ENCODE data around the gene SH3PXD2A.

Gene SH3PXD2A

GRCh38 chr10:103549349-103549685, 306.1 kb downstream of the SH3PXD2A start:
- peaks cover 19% of the 10 kb centered on the region for H3K4me1 ChIP-seq (ENCODE audit: low read depth, poor library complexity, severe bottlenecking)

GRCh38 chr10:103548581-103549348, 306.6 kb downstream of the SH3PXD2A start:
- Histone ChIP-seq H4K20me1 (ENCODE audit: insufficient read depth) (no peaks in the 10 kb centered on the region), H2AFZ (ENCODE audit: low read depth) (no peak overlapping the region), H3K36me3 (ENCODE audit: insufficient read depth) (no peaks in the 10 kb centered on the region), H3K4me3 (IDR thresholded peaks at IDR 0.05; ENCODE audit: insufficient read depth, low read depth, low read length) (no peak overlapping the region), H3K4me1 (ENCODE audit: low read depth, poor library complexity, severe bottlenecking) (peaks cover 19% of the 10 kb centered on the region), H3K9ac (no peak overlapping the region), H3K4me2 (no peak overlapping the region), H3K79me2 (ENCODE audit: insufficient read depth, low read depth) (no peaks in the 10 kb centered on the region), H3K27ac (no peak overlapping the region), H3K27me3 (ENCODE audit: insufficient read depth, low read depth) (no peaks in the 10 kb centered on the region)
- no peak for TF ChIP-seq CTCF (conservative IDR thresholded peaks at IDR 0.05; ENCODE audit: low read depth, low read length)

More at GRCh38 chr10:103549349-103549685, 306.1 kb downstream of the SH3PXD2A start:
- H3K27ac ChIP-seq: no peak overlapping the region
- no peak for TF ChIP-seq CTCF (conservative IDR thresholded peaks at IDR 0.05; ENCODE audit: low read depth, low read length)
- no peak overlapping the region for H3K9ac ChIP-seq
- H3K79me2 ChIP-seq (ENCODE audit: insufficient read depth, low read depth): no peaks in the 10 kb centered on the region
- no peak overlapping the region for H2AFZ ChIP-seq (ENCODE audit: low read depth)
- H3K36me3 ChIP-seq (ENCODE audit: insufficient read depth): no peaks in the 10 kb centered on the region
- no peaks in the 10 kb centered on the region; the same call in 1 of the 2 replicates for H3K27me3 ChIP-seq (ENCODE audit: insufficient read depth, low read depth)
- H4K20me1 ChIP-seq (ENCODE audit: insufficient read depth): no peaks in the 10 kb centered on the region
- no peak overlapping the region for H3K4me3 ChIP-seq (IDR thresholded peaks at IDR 0.05; ENCODE audit: insufficient read depth, low read depth, low read length)
- no peak overlapping the region for H3K4me2 ChIP-seq

GRCh38 chr10:103548006-103548405, 307.4 kb downstream of the SH3PXD2A start:
- Histone ChIP-seq H3K79me2 (ENCODE audit: insufficient read depth, low read depth) (no peaks in the 10 kb centered on the region), H3K4me3 (IDR thresholded peaks at IDR 0.05; ENCODE audit: insufficient read depth, low read depth, low read length) (no peak overlapping the region), H2AFZ (ENCODE audit: low read depth) (no peak overlapping the region), H4K20me1 (ENCODE audit: insufficient read depth) (no peaks in the 10 kb centered on the region), H3K4me2 (no peak overlapping the region), H3K27ac (no peak overlapping the region), H3K4me1 (ENCODE audit: low read depth, poor library complexity, severe bottlenecking) (peaks cover 24% of the 10 kb centered on the region), H3K36me3 (ENCODE audit: insufficient read depth) (no peaks in the 10 kb centered on the region), H3K27me3 (ENCODE audit: insufficient read depth, low read depth) (no peaks in the 10 kb centered on the region), H3K9ac (no peak overlapping the region)
- TF ChIP-seq CTCF (conservative IDR thresholded peaks at IDR 0.05; ENCODE audit: low read depth, low read length): no peak

- H3K4me2 ChIP-seq: no peak overlapping the region
Observed at GRCh38 chr10:103547391-103547946, 307.9 kb downstream of the SH3PXD2A start.

More at GRCh38 chr10:103547391-103547946, 307.9 kb downstream of the SH3PXD2A start:
- Histone ChIP-seq H3K27me3 (ENCODE audit: insufficient read depth, low read depth) (no peaks in the 10 kb centered on the region), H3K36me3 (ENCODE audit: insufficient read depth) (no peaks in the 10 kb centered on the region), H2AFZ (ENCODE audit: low read depth) (no peak overlapping the region), H4K20me1 (ENCODE audit: insufficient read depth) (no peaks in the 10 kb centered on the region), H3K4me1 (ENCODE audit: low read depth, poor library complexity, severe bottlenecking) (peaks cover 29% of the 10 kb centered on the region), H3K27ac (no peak overlapping the region), H3K4me3 (IDR thresholded peaks at IDR 0.05; ENCODE audit: insufficient read depth, low read depth, low read length) (no peak overlapping the region), H3K79me2 (ENCODE audit: insufficient read depth, low read depth) (no peaks in the 10 kb centered on the region), H3K9ac (no peak overlapping the region)
- no peak for TF ChIP-seq CTCF (conservative IDR thresholded peaks at IDR 0.05; ENCODE audit: low read depth, low read length)

Data from KMS-11 (cell line).